Pons (tissue), 1 donor: Measurements from ENCODE around the gene TMEM225B.
"Not testable (repeated sequence)": the region's sequence is repeated elsewhere in the genome, so short reads cannot be mapped to it uniquely, and the experiment has no call there.

ENCODE experiments used
- DNase-seq: peaks from one replicate; pipeline ENCODE4 v3.0.0-alpha.2; 2016; ENCODE audit warnings: low spot score

The TMEM225B gene

GRCh38 chr7:99657879-99658278, 59.8 kb downstream of the TMEM225B start:
- DNase-seq, result not testable (repeated sequence)
